DND-41 (cell line): ENCODE data around the gene AR.
"Not testable (repeated sequence)": the region's sequence is repeated elsewhere in the genome, so short reads cannot be mapped to it uniquely, and the experiment has no call there.

ENCODE experiments used
- ATAC-seq: fragments of 200-7000 bp; cut with Tn5 transposase; 3 replicates; pipeline ENCODE4 v1.9.1; 2021; ENCODE audit warnings: low read depth; ENCODE audit not compliant: insufficient read depth
- DNase-seq: peaks from one replicate; pipeline ENCODE4 v3.0.0-alpha.2; 2020
- H2AFZ ChIP-seq: 2 replicates; pipeline ENCODE4 v1.6.0; 2012; ENCODE audit warnings: low read depth, low read length
- H3K27ac ChIP-seq: 2 replicates; pipeline ENCODE4 v1.5.1; 2012; ENCODE audit warnings: low read length, inconsistent platforms
- H3K27me3 ChIP-seq: fragments of 200-600 bp; sonication (generic); 2 replicates; pipeline ENCODE4 v1.6.0; 2012; ENCODE audit warnings: low read length, mild to moderate bottlenecking, inconsistent platforms; ENCODE audit not compliant: insufficient read depth, poor library complexity
- H3K36me3 ChIP-seq: 2 replicates; pipeline ENCODE4 v1.5.1; 2012; ENCODE audit warnings: low read length, inconsistent platforms; ENCODE audit not compliant: insufficient read depth
- H3K4me1 ChIP-seq: 2 replicates; pipeline ENCODE4 v1.5.1; 2012; ENCODE audit warnings: mild to moderate bottlenecking, low read length; ENCODE audit not compliant: insufficient read depth
- H3K4me2 ChIP-seq: 2 replicates; pipeline ENCODE4 v1.6.0; 2012; ENCODE audit warnings: mild to moderate bottlenecking, moderate library complexity, low read length, inconsistent platforms; ENCODE audit not compliant: insufficient read depth
- H3K4me3 ChIP-seq, 2 experiments: fragments of 200-600 bp in 1 of 2; shearing (Covaris generic) in 1 of 2; 2 replicates each; pipeline ENCODE4 v1.5.1; 2012 to 2016; ENCODE audit warnings: inconsistent platforms in 2 of 2, low read length in 2 of 2, mild to moderate bottlenecking in 2 of 2, low read depth in 1 of 2, moderate library complexity in 1 of 2
- H3K79me2 ChIP-seq: 2 replicates; pipeline ENCODE4 v1.6.0; 2012; ENCODE audit warnings: low read length, inconsistent platforms; ENCODE audit not compliant: insufficient read depth
- H3K9ac ChIP-seq: 2 replicates; pipeline ENCODE4 v1.6.0; 2012; ENCODE audit warnings: low read depth, mild to moderate bottlenecking, inconsistent platforms, low read length, moderate library complexity
- H3K9me3 ChIP-seq: 2 replicates; pipeline ENCODE4 v1.5.1; 2012; ENCODE audit warnings: low read length, moderate library complexity, mild to moderate bottlenecking, inconsistent platforms; ENCODE audit not compliant: insufficient read depth, severe bottlenecking
- H4K20me1 ChIP-seq: 2 replicates; pipeline ENCODE4 v1.6.0; 2012; ENCODE audit warnings: low read length; ENCODE audit not compliant: insufficient read depth
- EZH2 ChIP-seq: IDR thresholded peaks from 3 replicates; pipeline ENCODE4 v1.6.1; 2012; ENCODE audit warnings: borderline replicate concordance, low read depth, mild to moderate bottlenecking, moderate library complexity, low read length, inconsistent platforms; ENCODE audit not compliant: severe bottlenecking
- TF ChIP-seq, protein P1 (sequence below): IDR thresholded peaks from 2 replicates; pipeline ENCODE4 v1.5.1; 2012; ENCODE audit warnings: borderline replicate concordance, low read length, moderate library complexity, mild to moderate bottlenecking; ENCODE audit not compliant: poor library complexity, severe bottlenecking; ENCODE audit errors: extremely low read depth

Gene AR

GRCh38 chrX:67654301-67654700 is 110.5 kb downstream of the AR start:
- no peak for TF ChIP-seq EZH2
- TF ChIP-seq, protein P1, sequence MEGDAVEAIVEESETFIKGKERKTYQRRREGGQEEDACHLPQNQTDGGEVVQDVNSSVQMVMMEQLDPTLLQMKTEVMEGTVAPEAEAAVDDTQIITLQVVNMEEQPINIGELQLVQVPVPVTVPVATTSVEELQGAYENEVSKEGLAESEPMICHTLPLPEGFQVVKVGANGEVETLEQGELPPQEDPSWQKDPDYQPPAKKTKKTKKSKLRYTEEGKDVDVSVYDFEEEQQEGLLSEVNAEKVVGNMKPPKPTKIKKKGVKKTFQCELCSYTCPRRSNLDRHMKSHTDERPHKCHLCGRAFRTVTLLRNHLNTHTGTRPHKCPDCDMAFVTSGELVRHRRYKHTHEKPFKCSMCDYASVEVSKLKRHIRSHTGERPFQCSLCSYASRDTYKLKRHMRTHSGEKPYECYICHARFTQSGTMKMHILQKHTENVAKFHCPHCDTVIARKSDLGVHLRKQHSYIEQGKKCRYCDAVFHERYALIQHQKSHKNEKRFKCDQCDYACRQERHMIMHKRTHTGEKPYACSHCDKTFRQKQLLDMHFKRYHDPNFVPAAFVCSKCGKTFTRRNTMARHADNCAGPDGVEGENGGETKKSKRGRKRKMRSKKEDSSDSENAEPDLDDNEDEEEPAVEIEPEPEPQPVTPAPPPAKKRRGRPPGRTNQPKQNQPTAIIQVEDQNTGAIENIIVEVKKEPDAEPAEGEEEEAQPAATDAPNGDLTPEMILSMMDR, result no peak
- Histone ChIP-seq H3K9ac (no peak overlapping the region), H3K36me3 (no peaks in the 10 kb centered on the region), H3K9me3 (no peaks in the 10 kb centered on the region), H3K4me1 (no peaks in the 10 kb centered on the region), H3K27me3 (no peaks in the 10 kb centered on the region), H2AFZ (no peak overlapping the region), H3K4me3 (no peak overlapping the region), H4K20me1 (no peaks in the 10 kb centered on the region), H3K4me2 (no peak overlapping the region), H3K27ac (no peak overlapping the region), H3K79me2 (no peaks in the 10 kb centered on the region)
- DNase-seq (no peak), ATAC-seq (no peak)

DNA sequence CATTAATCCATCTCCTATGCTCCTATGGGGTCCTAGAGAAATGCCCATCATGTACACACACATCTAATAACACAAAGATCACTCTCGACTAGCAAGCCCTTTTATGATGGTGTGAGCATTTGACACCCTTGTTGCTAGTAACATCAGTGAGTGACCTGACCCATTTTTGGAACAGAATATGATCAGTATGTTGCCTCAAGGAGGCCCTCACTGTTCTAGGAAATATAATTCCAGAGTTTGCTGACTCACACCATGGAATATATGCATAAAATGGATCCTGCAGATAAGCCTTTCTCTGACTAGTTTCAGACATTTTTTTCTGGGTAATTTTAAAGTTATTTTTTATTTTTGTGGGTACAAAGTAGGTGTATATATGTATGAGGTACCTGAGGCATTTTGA is 121.8 kb downstream of the AR start:
- Histone ChIP-seq H3K9me3 (no peaks in the 10 kb centered on the region), H3K9ac (no peak overlapping the region), H3K4me3 (no peak overlapping the region), H3K4me1 (no peaks in the 10 kb centered on the region), H3K4me2 (no peak overlapping the region), H3K79me2 (no peaks in the 10 kb centered on the region), H4K20me1 (no peaks in the 10 kb centered on the region), H3K27me3 (no peaks in the 10 kb centered on the region), H2AFZ (no peak overlapping the region), H3K27ac (no peak overlapping the region), H3K36me3 (no peaks in the 10 kb centered on the region)
- no peak for TF ChIP-seq EZH2
- TF ChIP-seq, protein P1, result no peak
- DNase-seq (no peak), ATAC-seq (no peak)

- not testable (repeated sequence) for H3K9ac ChIP-seq, ATAC-seq, H3K9me3 ChIP-seq, H3K79me2 ChIP-seq, H3K27ac ChIP-seq, H3K4me2 ChIP-seq, H4K20me1 ChIP-seq, H3K27me3 ChIP-seq, DNase-seq, H3K4me3 ChIP-seq, H3K36me3 ChIP-seq, H2AFZ ChIP-seq, H3K4me1 ChIP-seq
Measured at GRCh38 chrX:67670717-67671116, 126.9 kb downstream of the AR start.

DNA sequence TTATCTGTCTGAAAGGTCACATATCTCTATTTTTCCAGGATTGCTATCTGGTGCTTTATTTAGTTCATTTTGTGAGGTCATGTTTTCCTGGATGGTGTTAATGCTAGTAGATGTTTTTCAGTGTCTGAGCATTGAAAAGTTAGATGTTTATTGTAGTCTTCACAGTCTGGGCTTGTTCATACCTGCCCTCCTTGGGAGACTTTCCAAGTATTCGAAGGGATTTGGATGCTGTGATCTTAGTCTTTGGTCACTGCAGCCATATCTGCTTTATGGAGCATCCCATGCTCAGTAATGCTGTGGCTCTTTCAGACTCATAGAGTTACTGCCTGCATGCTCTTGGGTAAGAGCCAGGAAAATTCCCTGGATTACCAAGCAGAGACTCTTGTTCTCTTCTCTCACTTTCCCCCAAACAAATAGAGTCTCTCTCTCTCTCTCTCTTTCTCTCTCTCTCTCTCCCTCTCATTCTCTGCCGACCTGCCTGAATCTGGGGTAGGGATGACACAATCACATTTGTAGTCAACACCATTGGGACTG is 130.0 kb downstream of the AR start:
- Histone ChIP-seq H3K27me3 (no peaks in the 10 kb centered on the region), H3K4me3 (no peak overlapping the region), H3K4me2 (no peak overlapping the region), H3K9ac (no peak overlapping the region), H3K27ac (no peak overlapping the region), H3K9me3 (no peaks in the 10 kb centered on the region), H3K36me3 (no peaks in the 10 kb centered on the region), H4K20me1 (no peaks in the 10 kb centered on the region), H3K79me2 (no peaks in the 10 kb centered on the region), H3K4me1 (no peaks in the 10 kb centered on the region), H2AFZ (no peak overlapping the region)
- no peak for DNase-seq
- no peak for ATAC-seq
- no peak for TF ChIP-seq EZH2
- TF ChIP-seq, protein P1, result no peak
